Keratinocyte (primary cell): ENCODE data around the gene SNAP29. TPM values are rescaled to one million over a fixed set of nuclear protein-coding genes. Genes with fewer than 3 reads are reported as not detected.

ENCODE experiments used
- DNase-seq: peaks from one replicate; pipeline ENCODE4 v3.0.0-alpha.2; 2011; ENCODE audit warnings: low read depth, missing footprints, low spot score
- FAIRE-seq: peaks from 2 replicates; lab custom pipeline; 2011; peaks lifted over from hg19 to GRCh38; lab: Jason Lieb, UNC
- H2AFZ ChIP-seq: 2 replicates; pipeline ENCODE4 v1.6.0; 2012; ENCODE audit warnings: low read length, control low read depth, inconsistent platforms; ENCODE audit not compliant: control insufficient read depth
- H3K27ac ChIP-seq: 2 replicates; pipeline ENCODE4 v1.5.1; 2011; ENCODE audit warnings: low read length; ENCODE audit not compliant: control insufficient read depth, insufficient read depth
- H3K27me3 ChIP-seq: 3 replicates; pipeline ENCODE4 v1.6.0; 2011; ENCODE audit warnings: low read length; ENCODE audit not compliant: control insufficient read depth, insufficient read depth; ENCODE audit errors: extremely low read depth
- H3K36me3 ChIP-seq, 2 experiments: 2 replicates in 1 of 2; 3 replicates in 1 of 2; pipeline ENCODE4 v1.5.1; 2011; ENCODE audit warnings: low read length in 2 of 2, mild to moderate bottlenecking in 1 of 2; ENCODE audit not compliant: control insufficient read depth in 2 of 2, insufficient read depth in 2 of 2; ENCODE audit errors: extremely low read depth in 1 of 2
- H3K4me1 ChIP-seq: 3 replicates; pipeline ENCODE4 v1.5.1; 2011; ENCODE audit warnings: low read length; ENCODE audit not compliant: control insufficient read depth, insufficient read depth; ENCODE audit errors: extremely low read depth
- H3K4me2 ChIP-seq: 3 replicates; pipeline ENCODE4 v1.6.0; 2011; ENCODE audit warnings: low read depth, low read length; ENCODE audit not compliant: control insufficient read depth, insufficient read depth; ENCODE audit errors: extremely low read depth
- H3K4me3 ChIP-seq, 3 experiments: fragments of 200-600 bp in 1 of 3; sonication (generic) in 1 of 3; 2 replicates in 2 of 3; 3 replicates in 1 of 3; pipeline ENCODE4 v1.5.1; 2011 to 2016; ENCODE audit warnings: low read length in 3 of 3, mild to moderate bottlenecking in 3 of 3, control low read depth in 2 of 3, inconsistent platforms in 1 of 3, low read depth in 1 of 3, mixed read lengths in 1 of 3, mixed run types in 1 of 3, moderate library complexity in 1 of 3; ENCODE audit not compliant: control insufficient read depth in 2 of 3, insufficient read depth in 2 of 3; ENCODE audit errors: extremely low read depth in 1 of 3
- H3K79me2 ChIP-seq: 2 replicates; pipeline ENCODE4 v1.6.0; 2012; ENCODE audit warnings: low read length; ENCODE audit not compliant: control insufficient read depth, insufficient read depth
- H3K9ac ChIP-seq: 3 replicates; pipeline ENCODE4 v1.6.0; 2011; ENCODE audit warnings: low read length; ENCODE audit not compliant: control insufficient read depth, insufficient read depth; ENCODE audit errors: extremely low read depth
- H3K9me1 ChIP-seq: 3 replicates; pipeline ENCODE4 v1.6.0; 2011; ENCODE audit warnings: low read length; ENCODE audit not compliant: control insufficient read depth, insufficient read depth; ENCODE audit errors: extremely low read depth
- H3K9me3 ChIP-seq: 2 replicates; pipeline ENCODE4 v1.5.1; 2012; ENCODE audit warnings: low read depth, low read length; ENCODE audit not compliant: control insufficient read depth
- H4K20me1 ChIP-seq: 3 replicates; pipeline ENCODE4 v1.6.0; 2011; ENCODE audit warnings: low read length; ENCODE audit not compliant: control insufficient read depth, insufficient read depth; ENCODE audit errors: extremely low read depth
- CTCF ChIP-seq, 3 experiments: IDR thresholded peaks in 1 of 3; conservative IDR thresholded peaks in 1 of 3; optimal IDR thresholded peaks in 1 of 3; 2 replicates in 2 of 3; 3 replicates in 1 of 3; pipeline versions ENCODE3 to v1.5.1; 2011; ENCODE audit warnings: low read length in 3 of 3, mild to moderate bottlenecking in 3 of 3, moderate library complexity in 2 of 3, control low read depth in 1 of 3, inconsistent platforms in 1 of 3; ENCODE audit not compliant: insufficient read depth in 2 of 3; ENCODE audit errors: extremely low read depth in 1 of 3
- EZH2 ChIP-seq: IDR thresholded peaks from one replicate; pipeline ENCODE4 v1.6.1; 2012; ENCODE audit warnings: inconsistent platforms, mild to moderate bottlenecking, low read length, moderate library complexity
- dilution Hi-C: fragments of 300-500 bp; cut with MboI; formaldehyde crosslinking; loops from one replicate; pipeline ENCODE4 v1.7.0; 2020; ENCODE audit warnings: low sequenced_read_pairs; ENCODE audit not compliant: extremely low pct_ligation_motif_present
- polyA plus RNA-seq, 5 experiments: library from polyadenylated mRNA; depleted of rRNA in 3 of 5; stranded (reverse) in 3 of 5; stranded (forward) in 1 of 5; unstranded in 1 of 5; fragments of >200 nt; gene quantifications; 1 replicate in 1 of 5; 2 replicates in 3 of 5; 3 replicates in 1 of 5; pipeline versions ENCODE4 v1.2.1 to v1.2.3, GENCODE V29; 2011 to 2012; ENCODE audit warnings: missing spikeins in 2 of 5, low read depth in 1 of 5, low replicate concordance in 1 of 5

SNAP29 gene
- polyA plus RNA-seq, 1 donor (not counting 4 experiments of a cell fraction or from before 2014, with no cell fraction given) = 36.5 TPM

GRCh38 chr22:20927940-20928572, 69.2 kb downstream of the SNAP29 start:
- Histone ChIP-seq H4K20me1 (peaks cover 32% of the 10 kb centered on the region), H3K9me3 (no peaks in the 10 kb centered on the region), H3K9ac (no peak overlapping the region), H3K36me3 (peaks cover 0 to 1% of the 10 kb centered on the region in 2 experiments), H3K9me1 (peaks cover 3% of the 10 kb centered on the region), H3K4me1 (peaks cover 8% of the 10 kb centered on the region), H3K27me3 (no peaks in the 10 kb centered on the region), H3K4me2 (no peak overlapping the region), H3K79me2 (peaks cover 97% of the 10 kb centered on the region), H2AFZ (no peak overlapping the region), H3K4me3 (no peak overlapping the region), H3K27ac (no peak overlapping the region)
- no peak for TF ChIP-seq CTCF (optimal IDR thresholded peaks at IDR 0.05 in 1 of 3, IDR thresholded peaks at IDR 0.05 in 1 of 3, conservative IDR thresholded peaks at IDR 0.05 in 1 of 3; ENCODE audit: extremely low read depth in 1 of 3, insufficient read depth in 2 of 3, low read length in 3 of 3)
- no peak for TF ChIP-seq EZH2
- dilution Hi-C loops = no loop called here
- DNase-seq = no peak
- FAIRE-seq = no peak

GRCh38 chr22:20928573-20928967, 69.8 kb downstream of the SNAP29 start:
- H4K20me1 ChIP-seq = peaks cover 32% of the 10 kb centered on the region
- H3K27me3 ChIP-seq = no peaks in the 10 kb centered on the region
- H3K4me3 ChIP-seq = no peak overlapping the region
- FAIRE-seq (no peak), DNase-seq (no peak)
- dilution Hi-C loops = no loop called here
- TF ChIP-seq EZH2 (no peak), CTCF (optimal IDR thresholded peaks at IDR 0.05 in 1 of 3, IDR thresholded peaks at IDR 0.05 in 1 of 3, conservative IDR thresholded peaks at IDR 0.05 in 1 of 3; ENCODE audit: extremely low read depth in 1 of 3, insufficient read depth in 2 of 3, low read length in 3 of 3) (no peak)
- H3K9me3 ChIP-seq = no peaks in the 10 kb centered on the region
- H3K9ac ChIP-seq = no peak overlapping the region
- H3K79me2 ChIP-seq = peaks cover 97% of the 10 kb centered on the region
- H2AFZ ChIP-seq = no peak overlapping the region
- H3K4me2 ChIP-seq = no peak overlapping the region
- peaks cover under 1 to 1% of the 10 kb centered on the region in 2 experiments for H3K36me3 ChIP-seq
- peaks cover 8% of the 10 kb centered on the region for H3K4me1 ChIP-seq
- peaks cover 3% of the 10 kb centered on the region for H3K9me1 ChIP-seq
- no peak overlapping the region for H3K27ac ChIP-seq
